Activated effector memory CD4-positive, alpha-beta T cell treated with Interleukin-2 at 50 U/mL for 16 hours (primary cell): ENCODE results near the gene ZDHHC18.
"Not testable (repeated sequence)": the region's sequence is repeated elsewhere in the genome, so short reads cannot be mapped to it uniquely, and the experiment has no call there.

Experiments used
- DNase-seq: peaks from one replicate; pipeline ENCODE4 v3.0.0-alpha.2; 2020

The ZDHHC18 gene

GRCh38 chr1:26837665-26838064 lies 11.2 kb downstream of the ZDHHC18 start:
- DNase-seq: not testable (repeated sequence)

DNA sequence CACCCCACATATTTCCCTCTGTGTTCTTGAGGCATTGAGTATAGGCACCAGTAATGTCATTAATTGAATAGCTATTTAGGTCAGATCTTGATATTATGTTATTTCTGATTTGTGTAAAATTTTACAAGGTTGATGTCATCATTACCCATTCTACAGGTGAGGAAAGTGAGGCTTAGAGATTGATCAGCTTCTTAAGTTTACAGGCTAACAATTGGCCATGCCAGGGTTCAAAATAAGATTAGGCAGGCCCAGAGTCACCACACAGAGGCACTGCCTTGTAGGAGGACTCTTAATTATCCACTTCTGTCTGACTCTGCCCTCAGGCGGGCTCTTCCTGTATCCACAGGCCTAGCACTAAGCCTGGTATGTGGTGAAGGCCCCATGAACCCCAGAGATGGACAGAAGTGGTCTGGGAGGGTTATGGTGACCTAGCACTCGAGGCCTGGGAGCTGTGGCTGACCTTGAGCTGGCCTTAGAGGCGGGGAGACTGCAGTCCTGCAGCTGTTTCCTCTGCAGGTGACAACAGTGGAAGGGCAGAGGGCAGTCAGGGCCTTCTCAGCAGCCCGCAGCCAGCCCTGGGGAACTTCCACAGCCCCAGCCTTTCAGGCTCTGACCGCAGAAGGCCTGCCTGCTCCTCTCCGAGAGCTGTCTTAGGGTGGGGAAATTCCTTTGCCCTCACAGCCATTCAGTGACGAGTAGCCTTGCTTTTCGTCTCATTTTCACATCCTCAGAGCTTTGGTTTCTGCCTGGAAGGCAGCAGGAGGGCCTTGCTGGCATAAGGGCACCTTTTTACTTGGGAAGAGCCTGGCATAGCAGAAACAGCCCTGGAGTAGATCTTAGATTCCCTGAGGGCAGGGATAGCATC lies 12.2 kb downstream of the ZDHHC18 start:
- peak; percentile 34 for DNase-seq

DNA sequence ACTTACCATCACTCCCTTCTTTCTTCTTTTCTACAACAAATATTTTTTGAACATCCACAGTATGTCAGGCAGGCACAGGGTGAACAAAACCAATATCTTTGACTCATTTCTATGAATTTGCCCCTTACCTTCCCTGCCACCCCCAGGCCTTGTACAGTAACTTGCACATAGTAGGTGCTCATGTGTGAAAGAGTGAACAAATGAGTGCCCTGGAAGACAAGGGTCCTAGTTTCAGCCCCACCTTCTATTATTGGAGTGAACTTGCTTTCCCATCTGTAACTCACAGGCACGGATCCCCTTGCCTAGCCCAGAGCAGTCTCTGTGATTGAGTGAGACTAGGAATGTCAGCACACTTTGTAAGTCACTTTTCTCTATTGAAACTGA lies 12.8 kb downstream of the ZDHHC18 start:
- DNase-seq: no peak

DNA sequence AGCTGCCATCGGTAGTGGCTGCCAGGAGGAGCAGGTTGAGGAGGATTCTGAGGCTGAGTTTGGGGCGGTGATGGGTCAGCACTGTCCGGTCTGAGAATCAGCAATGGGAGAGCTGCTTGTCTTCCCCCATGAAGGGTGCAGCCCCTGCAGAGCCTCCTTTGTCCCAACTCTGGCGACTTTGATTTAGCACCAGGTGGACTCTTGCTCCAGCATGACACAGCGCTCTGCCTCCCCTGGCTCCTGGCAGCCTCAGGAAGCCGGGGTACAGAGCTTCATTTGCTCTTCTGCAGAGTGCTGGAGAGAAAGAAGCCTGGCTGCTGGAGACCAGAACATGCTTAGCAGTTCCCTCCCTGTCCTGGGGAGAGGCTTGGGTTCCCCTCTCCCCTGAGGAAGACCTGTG lies 13.3 kb downstream of the ZDHHC18 start:
- DNase-seq: no peak

DNA sequence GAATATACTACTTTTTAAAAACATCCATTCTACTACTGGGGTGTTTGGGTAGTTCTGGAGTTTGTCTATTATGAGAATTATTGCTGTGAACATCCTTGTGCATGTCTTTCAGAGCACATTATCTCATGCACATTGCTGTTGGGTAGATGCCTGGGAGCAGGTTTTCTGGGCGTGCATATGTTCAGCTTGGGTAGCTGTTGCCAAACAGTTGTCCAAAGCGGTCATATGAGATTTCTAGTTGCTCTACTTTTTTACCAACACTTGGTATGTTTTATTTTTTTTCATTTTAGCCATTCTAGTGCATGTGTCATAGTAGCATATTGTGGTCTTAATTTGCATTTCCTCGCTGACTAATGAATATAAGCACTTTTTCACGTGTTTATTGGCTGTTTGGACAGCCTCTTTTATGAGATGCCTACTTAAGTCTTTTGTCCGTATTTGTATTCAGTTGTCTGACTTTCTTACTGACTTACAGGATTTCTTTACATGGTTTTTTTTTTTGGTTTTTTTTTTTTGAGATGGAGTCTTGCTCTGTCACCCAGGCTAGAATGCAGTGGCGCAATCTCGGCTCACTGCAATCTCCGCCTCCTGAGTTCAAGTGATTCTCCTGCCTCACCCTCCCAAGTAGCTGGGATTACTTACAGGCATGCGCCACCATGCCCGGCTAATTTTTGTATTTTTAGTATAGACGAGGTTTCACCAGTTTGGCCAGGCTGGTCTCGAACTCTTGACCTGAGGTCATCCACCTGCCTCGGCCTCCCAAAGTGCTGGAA lies 18.1 kb downstream of the ZDHHC18 start:
- no peak for DNase-seq

DNA sequence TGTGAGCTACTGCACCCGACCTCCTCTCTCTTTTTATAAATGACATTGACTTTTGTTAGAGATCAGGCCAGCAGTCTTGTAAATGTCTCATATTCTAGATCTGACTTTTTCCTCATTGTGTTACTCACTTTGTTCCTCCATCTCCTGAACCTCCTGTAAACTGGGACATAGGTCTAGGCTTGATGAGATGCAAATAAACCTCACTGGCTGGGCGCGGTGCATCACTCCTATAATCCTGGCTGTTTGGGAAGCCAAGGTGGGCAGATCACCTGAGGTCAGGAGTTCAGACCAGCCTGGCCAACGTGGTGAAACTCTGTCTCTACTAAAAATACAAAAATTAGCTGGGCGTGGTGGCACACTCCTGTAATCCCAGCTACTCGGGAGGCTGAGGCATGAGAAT lies 21.3 kb downstream of the ZDHHC18 start:
- not testable (repeated sequence) for DNase-seq

DNA sequence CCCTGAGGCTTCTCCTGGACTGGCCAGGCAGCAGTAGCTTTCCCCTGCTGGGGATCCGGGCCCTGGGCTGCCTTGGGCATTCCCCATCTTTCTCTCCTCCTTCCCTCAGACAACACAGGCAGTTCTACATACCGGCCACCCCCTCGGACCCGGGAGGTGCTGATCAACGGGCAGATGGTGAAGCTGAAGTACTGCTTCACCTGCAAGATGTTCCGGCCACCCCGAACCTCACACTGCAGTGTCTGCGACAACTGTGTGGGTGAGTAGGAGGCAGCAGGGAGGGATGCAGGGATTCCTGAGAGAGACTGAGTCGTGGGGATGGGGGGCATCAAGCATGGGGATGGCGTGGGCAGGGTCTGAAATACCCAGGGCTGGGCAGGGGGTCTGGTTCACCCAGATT lies 22.0 kb downstream of the ZDHHC18 start:
- DNase-seq: no peak

DNA sequence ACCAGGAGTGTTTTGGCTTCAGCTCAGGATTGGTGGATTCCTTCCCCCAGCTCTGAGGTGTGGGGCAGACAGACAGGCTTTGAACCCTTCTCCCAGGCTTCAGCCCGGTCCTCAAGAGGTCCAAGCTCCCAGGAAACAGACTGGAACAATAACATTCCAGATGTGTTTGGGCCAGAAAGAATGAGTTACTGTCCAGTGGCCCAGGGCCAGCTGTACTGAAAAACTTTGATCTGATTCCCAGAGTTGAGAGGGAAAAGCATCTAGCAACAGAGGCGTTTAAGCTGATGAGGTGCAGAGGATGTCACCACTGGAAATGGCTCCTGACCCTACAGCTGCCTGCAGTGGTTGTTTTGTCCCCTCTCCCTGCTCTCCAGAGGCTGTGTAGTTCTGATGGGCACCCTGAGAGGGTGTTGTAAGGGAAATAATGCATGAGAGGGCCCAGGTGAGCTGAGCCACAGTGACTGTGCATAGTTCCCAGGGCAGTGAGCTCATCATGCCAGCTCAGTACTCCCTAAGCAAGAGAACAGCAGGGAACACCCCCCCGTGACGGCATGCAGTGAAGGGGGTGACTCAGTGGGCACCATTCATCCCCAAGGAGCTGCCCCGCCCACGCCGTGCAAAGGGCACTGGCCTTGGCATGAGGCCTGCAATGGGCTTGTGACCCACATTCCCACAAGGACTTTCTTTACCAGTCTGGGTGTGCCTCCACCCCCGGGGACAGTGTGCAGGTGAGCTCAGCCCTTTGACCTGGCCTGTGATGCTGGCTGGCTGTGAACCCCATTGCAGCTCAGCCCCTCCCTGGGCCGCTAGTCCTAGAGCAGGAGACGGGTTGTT lies 22.7 kb downstream of the ZDHHC18 start:
- no peak for DNase-seq

GRCh38 chr1:26851106-26851684 lies 24.7 kb downstream of the ZDHHC18 start:
- no peak for DNase-seq

- DNase-seq: no peak
Observed at GRCh38 chr1:26852701-26853100, 26.2 kb downstream of the ZDHHC18 start.

DNA sequence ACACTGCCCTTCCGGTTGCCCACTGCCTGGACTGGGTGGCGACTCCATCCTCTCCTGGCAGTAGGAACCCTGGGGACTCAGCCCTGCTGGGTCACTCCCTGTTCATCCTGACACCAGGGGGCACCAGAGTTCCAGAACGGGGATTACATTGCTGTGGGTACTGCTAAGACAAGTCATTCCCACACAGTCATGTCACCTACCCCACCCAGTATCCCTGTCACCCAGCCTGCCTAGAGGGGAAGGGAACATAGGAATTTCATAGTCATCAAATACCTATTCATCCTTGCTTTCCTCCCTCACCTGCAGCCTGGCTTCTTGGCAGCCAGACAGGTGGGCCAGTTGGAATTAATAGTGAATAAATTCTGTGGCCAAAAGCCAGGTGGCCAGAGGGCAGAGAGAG lies 26.7 kb downstream of the ZDHHC18 start:
- peak; percentile 62 for DNase-seq

GRCh38 chr1:26853600-26853999 lies 27.1 kb downstream of the ZDHHC18 start:
- no peak for DNase-seq

GRCh38 chr1:26854906-26855305 lies 28.4 kb downstream of the ZDHHC18 start:
- no peak for DNase-seq

- DNase-seq: no peak
Observed at GRCh38 chr1:26855636-26856035, 29.1 kb downstream of the ZDHHC18 start.

DNA sequence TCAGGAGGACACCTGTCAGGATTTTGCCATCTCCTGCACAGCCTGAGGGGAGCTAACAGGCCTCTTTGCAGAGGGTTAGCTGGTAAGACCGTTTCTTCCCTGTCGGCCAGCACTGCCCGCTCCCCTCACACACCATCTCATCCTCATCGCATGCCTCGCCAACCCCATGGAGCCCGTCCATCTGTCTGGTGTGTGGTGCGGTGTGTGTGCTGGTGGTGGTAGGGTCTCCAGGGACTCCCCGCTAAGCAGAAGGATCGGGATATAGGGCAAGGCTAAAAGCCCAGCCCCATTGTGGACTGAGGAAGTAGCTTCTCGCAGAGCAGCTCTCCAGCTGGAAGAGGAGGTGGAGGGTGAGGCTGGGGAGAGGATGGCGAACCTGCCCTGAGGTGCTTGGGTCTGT lies 29.7 kb downstream of the ZDHHC18 start:
- no peak for DNase-seq

- DNase-seq: no peak
Observed at GRCh38 chr1:26856604-26857469, 30.3 kb downstream of the ZDHHC18 start.

- no peak for DNase-seq
Observed at GRCh38 chr1:26857473-26858060, 31.1 kb downstream of the ZDHHC18 start.

GRCh38 chr1:26858160-26858559 lies 31.7 kb downstream of the ZDHHC18 start:
- no peak for DNase-seq

- DNase-seq: no peak
Observed at GRCh38 chr1:26858891-26859640, 32.6 kb downstream of the ZDHHC18 start.

DNA sequence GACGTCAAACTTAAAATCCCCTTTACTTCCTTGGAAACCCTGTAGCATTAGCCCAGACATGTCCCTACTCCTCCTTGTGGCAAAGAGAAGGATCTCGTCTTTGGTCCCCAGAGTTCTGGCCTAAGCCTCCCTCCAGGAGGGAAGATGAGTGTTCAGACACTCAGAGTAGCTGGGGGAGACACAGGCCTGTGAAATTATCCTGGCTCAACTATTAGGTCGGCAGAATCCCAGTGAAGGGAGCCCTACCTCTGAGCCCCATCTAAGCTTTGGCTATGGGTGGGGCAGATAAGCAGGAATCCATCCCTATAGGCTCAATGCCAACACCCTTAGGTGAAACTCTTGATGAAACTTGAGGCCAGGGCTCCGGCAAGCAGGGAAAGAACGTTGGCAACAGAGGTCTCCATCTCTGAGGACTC lies 34.8 kb downstream of the ZDHHC18 start:
- no peak for DNase-seq

- DNase-seq: no peak
Observed at GRCh38 chr1:26861889-26862378, 35.4 kb downstream of the ZDHHC18 start.
